GM12892 (cell line): ENCODE measurements around the gene UXS1.

Source experiments
- POLR2A ChIP-seq: IDR thresholded peaks from 2 replicates; pipeline ENCODE4 v1.6.1; 2011; ENCODE audit warnings: low read depth, low read length, control low read depth
- POLR2AphosphoS5 ChIP-seq: IDR thresholded peaks from 2 replicates; pipeline ENCODE4 v1.6.1; 2011; ENCODE audit warnings: low read depth, low read length, control low read depth
- TAF1 ChIP-seq: IDR thresholded peaks from 2 replicates; pipeline ENCODE4 v1.6.1; 2011; ENCODE audit warnings: low read depth, mild to moderate bottlenecking, control low read depth, low read length, borderline replicate concordance

DNA sequence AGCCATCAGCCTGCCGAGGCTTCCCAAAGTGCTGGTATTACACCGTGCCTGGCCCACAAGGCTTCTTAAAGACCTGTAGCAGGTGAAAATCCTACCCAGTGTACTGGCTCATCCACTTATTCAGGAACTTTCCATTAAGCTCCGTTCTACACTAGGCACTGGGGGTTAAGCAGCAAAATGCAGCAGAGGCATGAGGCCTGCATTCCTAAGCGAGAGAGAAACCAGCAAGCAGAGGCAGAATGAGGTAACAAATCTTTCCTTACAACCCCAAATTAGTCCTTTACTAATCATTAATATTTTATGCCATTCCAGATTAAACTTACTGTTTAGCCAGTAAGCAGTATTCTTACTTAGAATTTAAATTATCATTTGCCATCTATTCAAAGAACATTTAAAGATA, 32.8 kb downstream of the UXS1 start:
- TF ChIP-seq POLR2A: no peak
- TF ChIP-seq TAF1: no peak
- TF ChIP-seq POLR2AphosphoS5: no peak
